ENCODE measurements around the gene ADAMTS3. TPM values are rescaled to one million over a fixed set of nuclear protein-coding genes. Genes with fewer than 3 reads are reported as not detected.

The ADAMTS3 gene
- polyA plus RNA-seq, 1 donor (not counting 4 experiments of a cell fraction or from before 2014, with no cell fraction given): 0.09 TPM

- Histone ChIP-seq H2AFZ (ENCODE audit: control insufficient read depth, low read length) (no peak overlapping the region), H3K4me2 (ENCODE audit: control insufficient read depth, extremely low read depth, insufficient read depth, low read depth, low read length) (no peak overlapping the region), H3K4me1 (ENCODE audit: control insufficient read depth, extremely low read depth, insufficient read depth, low read length) (peaks cover 16% of the 10 kb centered on the region), H3K79me2 (ENCODE audit: control insufficient read depth, insufficient read depth, low read length) (no peaks in the 10 kb centered on the region), H3K9me3 (ENCODE audit: control insufficient read depth, low read depth, low read length) (no peaks in the 10 kb centered on the region), H3K27me3 (ENCODE audit: control insufficient read depth, extremely low read depth, insufficient read depth, low read length) (no peaks in the 10 kb centered on the region), H3K9ac (ENCODE audit: control insufficient read depth, extremely low read depth, insufficient read depth, low read length) (no peak overlapping the region), H4K20me1 (ENCODE audit: control insufficient read depth, extremely low read depth, insufficient read depth, low read length) (no peaks in the 10 kb centered on the region), H3K4me3 (ENCODE audit: control insufficient read depth in 2 of 3, extremely low read depth in 1 of 3, insufficient read depth in 2 of 3, low read depth in 1 of 3, low read length in 3 of 3) (no peak overlapping the region), H3K9me1 (ENCODE audit: control insufficient read depth, extremely low read depth, insufficient read depth, low read length) (no peaks in the 10 kb centered on the region), H3K36me3 (ENCODE audit: control insufficient read depth in 2 of 2, extremely low read depth in 1 of 2, insufficient read depth in 2 of 2, low read length in 2 of 2) (no peaks in the 10 kb centered on the region), H3K27ac (ENCODE audit: control insufficient read depth, insufficient read depth, low read length) (no peak overlapping the region)
- FAIRE-seq (no peak), DNase-seq (ENCODE audit: low read depth, low spot score) (no peak)
- TF ChIP-seq EZH2 (IDR thresholded peaks at IDR 0.05; ENCODE audit: low read length): no peak
- TF ChIP-seq, protein P1, sequence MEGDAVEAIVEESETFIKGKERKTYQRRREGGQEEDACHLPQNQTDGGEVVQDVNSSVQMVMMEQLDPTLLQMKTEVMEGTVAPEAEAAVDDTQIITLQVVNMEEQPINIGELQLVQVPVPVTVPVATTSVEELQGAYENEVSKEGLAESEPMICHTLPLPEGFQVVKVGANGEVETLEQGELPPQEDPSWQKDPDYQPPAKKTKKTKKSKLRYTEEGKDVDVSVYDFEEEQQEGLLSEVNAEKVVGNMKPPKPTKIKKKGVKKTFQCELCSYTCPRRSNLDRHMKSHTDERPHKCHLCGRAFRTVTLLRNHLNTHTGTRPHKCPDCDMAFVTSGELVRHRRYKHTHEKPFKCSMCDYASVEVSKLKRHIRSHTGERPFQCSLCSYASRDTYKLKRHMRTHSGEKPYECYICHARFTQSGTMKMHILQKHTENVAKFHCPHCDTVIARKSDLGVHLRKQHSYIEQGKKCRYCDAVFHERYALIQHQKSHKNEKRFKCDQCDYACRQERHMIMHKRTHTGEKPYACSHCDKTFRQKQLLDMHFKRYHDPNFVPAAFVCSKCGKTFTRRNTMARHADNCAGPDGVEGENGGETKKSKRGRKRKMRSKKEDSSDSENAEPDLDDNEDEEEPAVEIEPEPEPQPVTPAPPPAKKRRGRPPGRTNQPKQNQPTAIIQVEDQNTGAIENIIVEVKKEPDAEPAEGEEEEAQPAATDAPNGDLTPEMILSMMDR (optimal IDR thresholded peaks at IDR 0.05 in 1 of 3, IDR thresholded peaks at IDR 0.05 in 1 of 3, conservative IDR thresholded peaks at IDR 0.05 in 1 of 3; ENCODE audit: extremely low read depth in 1 of 3, insufficient read depth in 2 of 3, low read length in 3 of 3): no peak
- dilution Hi-C loops (cut with MboI; ENCODE audit: extremely low pct_ligation_motif_present, low sequenced_read_pairs): no loop called here
Observed at GRCh38 chr4:72311291-72311690, 257.7 kb downstream of the ADAMTS3 start.

DNA sequence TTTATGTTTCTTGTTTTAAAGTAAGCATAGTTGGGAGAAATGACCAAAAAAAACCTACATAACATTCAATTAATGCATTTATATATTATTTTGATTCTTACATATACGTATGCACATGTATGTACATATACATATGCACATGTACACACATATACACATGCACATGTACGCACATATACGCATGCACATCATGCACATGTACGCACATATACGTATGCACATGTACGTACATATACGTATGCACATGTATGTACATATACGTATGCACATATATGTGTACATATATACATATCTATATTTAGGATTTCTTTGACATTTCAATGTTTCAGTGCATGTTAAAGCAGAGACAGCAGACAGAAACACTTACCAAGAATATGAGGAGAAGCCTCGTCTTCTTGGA, 263.4 kb downstream of the ADAMTS3 start:
- no peak overlapping the region for H3K9ac ChIP-seq (ENCODE audit: control insufficient read depth, extremely low read depth, insufficient read depth, low read length)
- dilution Hi-C loops (cut with MboI; ENCODE audit: extremely low pct_ligation_motif_present, low sequenced_read_pairs): no loop called here
- FAIRE-seq: no peak
- H3K9me3 ChIP-seq (ENCODE audit: control insufficient read depth, low read depth, low read length): no peaks in the 10 kb centered on the region
- H3K79me2 ChIP-seq (ENCODE audit: control insufficient read depth, insufficient read depth, low read length): no peaks in the 10 kb centered on the region
- no peak overlapping the region for H3K27ac ChIP-seq (ENCODE audit: control insufficient read depth, insufficient read depth, low read length)
- TF ChIP-seq EZH2 (IDR thresholded peaks at IDR 0.05; ENCODE audit: low read length): no peak
- TF ChIP-seq, protein P1 (optimal IDR thresholded peaks at IDR 0.05 in 1 of 3, IDR thresholded peaks at IDR 0.05 in 1 of 3, conservative IDR thresholded peaks at IDR 0.05 in 1 of 3; ENCODE audit: extremely low read depth in 1 of 3, insufficient read depth in 2 of 3, low read length in 3 of 3): no peak
- no peaks in the 10 kb centered on the region for H3K9me1 ChIP-seq (ENCODE audit: control insufficient read depth, extremely low read depth, insufficient read depth, low read length)
- no peaks in the 10 kb centered on the region for H3K27me3 ChIP-seq (ENCODE audit: control insufficient read depth, extremely low read depth, insufficient read depth, low read length)
- H3K4me3 ChIP-seq (ENCODE audit: control insufficient read depth in 2 of 3, extremely low read depth in 1 of 3, insufficient read depth in 2 of 3, low read depth in 1 of 3, low read length in 3 of 3): no peak overlapping the region
- no peak overlapping the region for H3K4me2 ChIP-seq (ENCODE audit: control insufficient read depth, extremely low read depth, insufficient read depth, low read depth, low read length)
- DNase-seq (ENCODE audit: low read depth, low spot score): no peak
- no peak overlapping the region for H2AFZ ChIP-seq (ENCODE audit: control insufficient read depth, low read length)
- H3K36me3 ChIP-seq (ENCODE audit: control insufficient read depth in 2 of 2, extremely low read depth in 1 of 2, insufficient read depth in 2 of 2, low read length in 2 of 2): no peaks in the 10 kb centered on the region
- no peaks in the 10 kb centered on the region for H4K20me1 ChIP-seq (ENCODE audit: control insufficient read depth, extremely low read depth, insufficient read depth, low read length)
- no peaks in the 10 kb centered on the region for H3K4me1 ChIP-seq (ENCODE audit: control insufficient read depth, extremely low read depth, insufficient read depth, low read length)

Measured in keratinocyte (primary cell).